NCI-H2107 treated with DMSO at 0.1 percent for 48 hours (cell line): ENCODE results near the gene CTXN1.
"Not testable (repeated sequence)": the region's sequence is repeated elsewhere in the genome, so short reads cannot be mapped to it uniquely, and the experiment has no call there.

Experiments used
- DNase-seq: peaks from one replicate; lab custom pipeline; 2025; ENCODE audit not compliant: unreplicated experiment; lab: John Stamatoyannopoulos, UW

CTXN1 gene

DNA sequence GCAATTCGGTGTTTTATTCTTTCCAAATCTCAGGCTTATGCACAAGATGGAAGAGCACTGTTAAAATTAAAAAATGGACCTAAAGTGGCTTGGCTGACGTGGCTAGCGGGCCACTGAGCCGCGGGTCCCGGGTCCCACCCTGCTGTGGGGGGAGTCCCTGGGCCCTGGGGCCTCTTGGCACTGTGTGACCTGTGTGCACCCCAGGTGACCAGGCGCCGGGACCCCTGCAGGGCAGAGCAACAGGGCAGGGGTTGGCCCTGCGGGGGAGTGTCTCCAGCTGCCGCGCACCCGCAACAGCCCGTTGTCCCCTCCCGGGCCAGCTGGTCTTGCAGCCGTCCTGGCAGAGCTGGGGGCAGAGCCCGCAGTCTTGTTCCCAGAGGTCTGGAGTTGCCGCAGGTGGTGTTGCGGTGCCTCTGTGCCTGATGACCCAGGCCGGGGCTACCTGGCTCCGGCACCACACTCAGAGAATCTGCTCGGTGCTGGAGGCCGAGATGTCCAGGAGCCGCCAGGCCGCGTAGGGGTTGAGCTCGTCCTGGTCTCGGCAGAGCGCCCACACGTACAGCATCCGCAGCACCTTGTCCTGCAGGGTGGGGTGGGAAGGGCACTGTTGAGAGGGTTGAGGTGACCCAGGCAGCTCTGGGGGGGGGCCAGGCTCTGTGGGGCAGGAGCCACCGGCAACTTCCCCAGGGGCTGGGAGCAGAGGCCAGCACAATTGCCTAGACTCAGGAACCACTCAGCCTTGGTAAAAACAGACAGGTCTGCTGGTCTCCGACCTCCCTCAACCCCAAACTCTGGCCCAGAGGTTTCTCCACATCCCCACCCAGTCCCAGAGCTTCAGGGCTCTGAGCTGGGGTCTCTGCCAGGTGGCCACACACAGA lies 1.0 kb upstream of the CTXN1 start:
- no peak for DNase-seq

DNA sequence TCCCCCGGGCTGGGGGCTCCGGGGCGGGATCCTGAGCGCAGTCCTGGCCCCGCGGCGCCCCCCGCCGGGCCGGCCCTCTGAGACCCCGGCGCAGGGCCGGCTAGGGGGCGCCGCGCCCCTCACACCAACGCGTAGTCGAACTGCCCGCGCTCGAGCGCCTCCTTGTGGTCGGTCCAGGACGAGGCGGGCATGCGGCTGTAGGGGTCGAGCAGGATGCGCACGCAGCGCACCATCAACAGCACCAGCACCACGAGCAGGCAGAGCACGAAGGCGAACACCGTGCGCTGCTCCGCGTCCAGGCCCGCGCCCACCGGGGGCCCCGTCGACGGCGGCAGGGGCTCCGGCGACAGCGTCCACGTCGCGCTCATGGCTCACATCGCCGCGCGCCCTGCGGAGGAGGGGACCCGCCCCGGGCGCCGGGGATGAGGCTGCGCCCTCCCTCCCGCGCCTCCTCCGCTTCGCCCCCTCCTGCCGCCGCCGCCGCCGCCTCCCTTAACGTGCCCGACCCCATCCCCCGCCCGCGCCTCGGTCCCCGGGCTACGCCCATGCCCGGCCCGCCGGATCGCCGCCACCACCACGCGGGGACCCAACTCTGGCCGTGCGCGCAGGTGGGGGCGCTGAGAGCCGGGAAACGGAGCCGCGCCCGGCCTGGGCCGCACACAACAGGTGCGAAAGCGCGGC lies 624 bp downstream of the CTXN1 start:
- no peak for DNase-seq

DNA sequence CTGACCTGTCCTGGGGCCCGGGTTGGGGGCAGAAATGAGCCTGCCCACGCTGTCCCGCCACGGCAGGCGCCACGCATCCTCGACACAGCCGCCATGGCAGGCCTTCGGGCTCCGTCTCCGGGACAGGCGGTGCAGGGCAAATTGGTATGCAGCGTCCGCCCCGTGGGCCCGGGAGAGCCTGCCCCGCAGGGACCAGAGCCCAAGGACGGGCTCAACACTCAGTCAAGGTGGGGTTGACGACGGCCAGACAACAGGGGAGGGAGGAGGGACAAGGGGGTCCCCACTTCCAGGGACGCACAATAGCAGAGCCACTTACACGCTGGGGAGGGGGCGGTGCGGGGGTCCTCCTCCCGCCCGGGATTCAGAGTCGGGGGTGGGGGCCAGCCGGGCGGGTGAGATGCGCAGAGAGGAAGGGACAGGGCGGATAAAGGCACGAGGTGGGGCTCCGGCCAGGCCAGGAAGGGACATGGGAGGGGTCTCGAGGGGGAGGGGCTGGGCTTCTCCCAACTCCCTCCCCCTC lies 1.2 kb downstream of the CTXN1 start:
- DNase-seq: no peak

DNA sequence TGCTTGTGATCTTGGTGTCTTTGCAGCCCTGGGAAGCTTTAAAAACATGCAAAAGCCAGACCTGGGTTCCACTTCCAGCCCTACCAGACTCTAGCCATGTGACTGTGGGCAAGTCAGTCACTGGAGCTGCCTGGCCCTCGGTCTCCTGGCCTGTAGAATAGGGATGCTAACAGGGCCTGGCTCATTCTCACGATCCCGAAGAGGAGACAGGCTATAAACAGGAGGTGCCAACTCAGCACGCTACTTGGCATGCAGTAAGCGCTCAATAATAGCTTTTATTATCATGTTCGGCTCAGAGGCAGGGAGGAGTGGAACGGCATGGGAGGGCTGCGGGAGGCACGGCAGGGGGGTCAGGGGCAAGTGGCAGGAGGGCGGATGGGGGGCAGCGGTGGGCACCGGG lies 1.7 kb downstream of the CTXN1 start:
- no peak for DNase-seq

DNA sequence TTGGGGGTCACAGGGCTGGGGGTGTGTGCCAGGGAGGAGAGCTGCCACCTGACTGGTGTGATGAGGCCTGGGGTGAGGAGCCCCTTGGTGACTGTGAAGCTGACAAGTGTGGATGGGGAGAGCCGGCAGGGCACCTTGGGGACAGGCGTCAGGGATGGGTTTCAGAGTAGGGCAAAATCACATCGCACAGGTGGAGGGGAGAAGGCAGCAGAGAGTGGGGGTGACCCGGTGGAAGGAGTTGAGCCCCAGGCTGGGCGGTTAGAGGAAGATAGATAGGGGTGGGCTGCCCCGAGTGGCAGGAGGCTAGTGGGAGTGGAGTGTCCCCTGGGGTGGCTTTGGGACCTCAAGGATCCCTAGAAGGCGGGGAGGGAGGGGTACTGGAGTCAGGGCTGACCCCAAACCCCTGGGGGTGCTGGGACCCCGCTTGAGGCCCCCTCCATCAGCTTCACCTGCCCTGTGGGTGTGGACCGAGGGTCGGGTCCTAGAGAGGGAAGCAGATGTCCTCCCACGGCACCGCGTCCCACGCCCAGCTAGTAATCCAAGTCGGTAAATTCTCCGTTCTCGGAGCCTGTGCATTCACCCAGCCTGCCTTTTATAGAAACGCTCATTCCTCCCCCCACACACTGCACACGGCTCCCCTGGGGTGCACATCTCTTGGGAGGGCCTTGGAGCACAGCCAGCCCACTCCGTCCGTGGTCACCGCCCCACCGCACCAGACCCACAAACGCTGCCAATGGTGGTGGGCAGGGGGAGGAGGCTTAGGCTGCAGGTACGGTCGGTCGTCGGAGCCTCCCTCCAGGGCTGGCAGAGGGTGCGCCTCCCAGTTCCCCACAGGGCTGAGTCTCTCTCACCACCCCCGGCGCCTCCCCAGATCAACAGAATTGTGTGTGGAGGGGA lies 2.4 kb downstream of the CTXN1 start:
- no peak for DNase-seq

DNA sequence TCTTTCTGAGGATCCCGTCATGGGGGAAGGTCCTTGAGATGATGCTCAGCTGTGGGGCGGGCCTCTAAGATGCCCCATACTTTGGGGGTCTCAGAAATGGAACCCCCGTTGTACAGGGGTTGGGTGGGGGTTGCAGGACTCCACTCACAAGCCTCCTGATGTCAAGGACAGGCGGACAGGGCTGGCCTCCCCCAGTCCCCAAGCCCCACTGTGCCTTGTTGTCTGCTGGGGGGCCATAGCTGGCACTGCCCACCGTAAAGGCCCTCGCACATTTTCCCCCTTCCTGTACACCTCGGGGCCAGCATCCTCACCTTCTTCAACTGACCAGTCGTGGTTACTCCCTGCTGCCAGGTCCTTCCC lies 3.1 kb downstream of the CTXN1 start:
- no peak for DNase-seq

DNA sequence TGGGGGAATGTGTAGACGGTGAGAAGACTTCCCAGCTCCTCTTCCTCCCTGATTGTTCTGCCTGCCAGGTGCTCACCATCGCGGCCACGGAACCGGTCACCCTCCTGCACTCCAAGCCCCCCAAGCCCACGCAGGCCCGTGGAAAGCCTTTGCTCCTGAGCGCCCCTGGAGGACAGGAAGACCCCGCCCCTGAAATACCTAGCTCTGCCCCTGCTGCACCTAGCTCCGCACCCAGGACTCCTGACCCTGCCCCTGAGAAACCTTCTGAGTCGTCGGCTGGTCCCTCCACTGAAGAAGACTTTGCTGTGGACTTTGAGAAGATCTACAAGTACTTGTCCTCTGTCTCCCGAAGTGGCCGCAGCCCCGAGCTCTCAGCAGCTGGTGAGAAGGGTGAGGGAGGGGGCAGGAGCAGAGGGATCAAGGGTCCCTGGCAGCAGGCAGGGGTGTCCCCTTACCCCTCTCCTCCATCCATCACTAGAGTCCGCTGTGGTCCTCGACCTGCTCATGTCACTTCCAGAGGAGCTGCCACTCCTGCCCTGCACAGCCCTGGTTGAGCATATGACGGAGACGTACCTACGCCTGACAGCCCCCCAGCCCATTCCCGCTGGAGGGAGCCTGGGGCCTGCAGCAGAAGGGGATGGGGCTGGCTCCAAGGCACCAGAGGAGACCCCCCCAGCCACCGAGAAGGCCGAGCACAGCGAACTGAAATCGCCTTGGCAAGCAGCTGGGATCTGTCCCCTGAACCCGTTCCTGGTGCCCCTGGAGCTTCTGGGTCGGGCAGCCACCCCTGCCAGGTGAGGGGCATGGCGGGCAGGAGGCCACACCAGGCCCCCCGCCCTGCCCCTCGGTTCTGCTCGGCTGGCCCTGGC lies 3.7 kb downstream of the CTXN1 start:
- DNase-seq: no peak

DNA sequence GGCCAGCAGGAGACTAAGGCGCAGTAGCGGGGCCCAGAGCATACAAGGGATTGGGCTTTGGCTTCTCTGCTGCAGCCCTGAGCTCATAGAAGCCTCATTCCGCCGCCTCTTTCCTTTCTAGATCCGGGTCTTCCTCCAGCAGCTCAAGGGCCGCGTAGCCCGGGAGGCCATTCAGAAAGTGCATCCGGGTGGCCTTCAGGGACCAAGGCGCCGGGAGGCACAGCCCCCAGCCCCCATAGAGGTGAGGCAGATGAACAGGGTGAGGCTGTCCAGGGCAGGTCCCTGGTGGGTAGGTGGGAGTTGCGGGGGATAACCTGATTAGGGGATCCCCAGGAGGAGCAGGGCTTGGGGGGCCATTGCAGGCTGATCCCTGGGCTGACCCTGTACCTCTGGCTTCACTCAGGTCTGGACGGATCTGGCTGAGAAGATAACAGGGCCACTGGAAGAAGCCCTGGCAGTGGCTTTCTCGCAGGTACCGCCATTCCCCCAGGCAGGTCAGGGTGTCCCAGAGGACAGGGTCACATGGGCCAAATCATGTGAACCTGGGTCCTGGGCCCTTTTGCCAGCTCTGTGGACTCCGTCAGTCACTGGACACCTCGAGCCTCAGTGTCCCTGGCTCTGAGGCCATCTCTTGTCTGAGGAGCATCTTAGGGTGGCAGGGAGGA lies 4.5 kb downstream of the CTXN1 start:
- DNase-seq: no peak

DNA sequence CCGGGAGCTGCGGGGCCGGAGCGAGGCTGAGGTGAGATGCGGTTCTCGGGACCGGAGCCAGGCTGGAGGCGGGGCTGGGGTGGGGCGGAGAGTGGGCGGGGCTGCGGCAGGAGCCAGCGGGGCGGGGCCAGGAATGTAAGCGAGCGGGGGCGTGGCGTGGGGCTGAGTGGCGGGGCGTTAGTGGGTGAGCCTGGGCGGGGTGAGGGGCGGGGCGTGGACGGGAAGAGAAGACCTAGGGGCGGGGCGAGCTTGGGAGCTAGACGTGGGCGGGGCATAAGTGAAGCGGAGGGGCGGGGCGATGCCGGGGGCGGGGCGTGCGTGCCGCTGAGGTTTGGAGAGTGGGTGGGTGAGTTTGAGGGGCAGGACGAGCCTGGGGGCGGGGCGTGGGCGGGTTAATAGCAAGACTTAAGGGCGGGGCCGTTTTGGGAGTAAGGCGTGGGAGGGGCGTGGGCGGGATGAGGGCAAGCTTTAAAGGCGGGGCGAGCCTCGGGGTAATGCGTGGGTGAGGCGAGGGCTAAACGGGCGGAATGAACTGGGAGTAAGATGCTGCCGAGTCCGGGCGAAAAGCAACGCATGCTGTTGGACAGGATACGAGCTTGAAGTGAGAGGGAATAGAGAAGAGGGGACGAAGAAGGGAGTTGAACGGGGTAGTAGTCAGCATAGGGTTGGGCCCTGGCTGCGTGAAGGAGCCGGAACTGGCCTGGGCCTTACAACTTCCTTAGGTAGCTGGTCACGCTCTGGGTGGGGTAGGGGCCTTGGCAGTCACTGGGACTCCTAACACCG lies 5.2 kb downstream of the CTXN1 start:
- DNase-seq: peak; percentile 76

DNA sequence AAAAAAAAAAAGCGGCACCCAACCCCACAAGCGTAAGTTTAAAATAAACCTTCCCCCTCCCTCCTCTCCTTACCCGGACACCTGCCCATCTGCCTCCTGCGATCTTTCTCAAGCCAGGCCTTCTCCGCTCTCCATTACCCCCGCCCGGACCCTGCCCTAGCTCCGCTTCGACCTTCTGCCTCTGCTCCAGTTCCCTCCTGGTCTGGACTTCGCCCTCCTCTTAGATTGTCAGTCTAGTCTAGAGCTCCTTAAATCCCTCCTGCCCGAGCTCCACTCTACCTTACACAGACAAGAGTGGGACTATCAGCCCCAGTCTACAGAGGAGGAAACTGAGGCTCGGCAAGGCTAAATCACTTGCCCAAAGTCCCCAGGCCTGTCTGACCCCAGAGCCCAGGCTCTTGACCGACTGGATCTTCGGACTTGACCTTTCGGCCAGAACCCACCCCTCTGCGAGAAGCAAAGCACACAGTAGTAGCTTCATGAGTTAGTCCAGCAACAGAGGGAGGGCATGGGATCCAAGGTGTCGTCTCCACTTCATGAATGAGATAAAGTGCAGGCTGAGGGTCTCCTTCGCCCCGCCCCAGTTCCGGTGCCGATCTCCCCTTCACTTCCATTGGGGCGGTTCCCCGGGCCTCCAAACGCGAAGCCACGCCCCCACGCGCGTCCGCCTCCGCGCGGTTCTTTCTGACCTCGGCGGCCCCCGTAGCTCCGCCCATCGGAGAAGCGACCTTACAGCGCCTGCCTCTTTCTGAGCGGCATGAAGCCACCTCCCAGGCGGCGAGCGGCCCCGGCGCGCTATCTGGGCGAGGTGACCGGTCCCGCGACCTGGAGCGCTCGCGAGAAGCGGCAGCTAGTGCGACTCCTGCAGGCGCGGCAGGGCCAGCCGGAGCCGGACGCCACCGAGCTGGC lies 6.1 kb downstream of the CTXN1 start, which contains the start of gene SNAPC2:
TSS of gene SNAPC2 (plus strand) at position 729 of the 909 bp plus-strand sequence. CDS start at position 758, 29 bp downstream.
- DNase-seq: peak; percentile 43

DNA sequence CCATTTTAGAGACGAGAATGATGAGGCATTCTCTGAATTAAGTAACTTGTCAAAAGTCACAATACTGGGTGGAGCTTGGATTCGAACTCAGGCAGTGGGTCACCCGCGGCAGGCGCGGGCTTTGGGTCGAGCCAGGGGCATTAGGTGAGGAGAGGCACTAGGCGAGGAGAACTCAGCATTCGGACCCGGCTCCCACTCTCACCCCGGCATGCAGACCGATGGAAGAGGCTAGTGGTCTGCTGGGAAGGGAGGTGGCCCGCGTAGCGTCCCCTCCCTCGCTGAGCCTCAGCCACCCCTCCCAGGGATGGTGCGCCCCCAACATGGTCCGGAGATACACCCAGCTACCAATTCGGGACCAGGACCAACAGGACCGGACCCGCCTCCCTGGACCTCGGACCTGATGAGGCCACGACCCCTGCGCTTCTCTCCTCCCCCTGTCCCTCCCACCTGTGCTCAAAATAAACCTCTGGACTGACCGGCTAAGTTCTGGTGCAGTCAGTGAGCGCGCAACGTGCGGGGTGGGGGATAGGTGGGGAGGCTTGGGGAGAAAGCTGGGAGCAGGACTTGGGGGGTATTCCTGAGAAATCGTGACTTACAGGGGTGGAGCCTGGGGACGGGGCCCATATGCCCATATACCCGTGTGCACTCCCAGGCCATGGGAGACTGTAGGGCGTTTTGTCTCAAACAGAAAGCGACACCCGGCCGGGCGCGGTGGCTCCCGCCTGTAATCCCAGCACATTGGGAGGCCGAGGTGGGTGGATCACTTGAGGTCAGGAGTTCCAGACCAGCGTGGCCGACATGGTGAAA lies 7.1 kb downstream of the CTXN1 start:
- no peak for DNase-seq

DNA sequence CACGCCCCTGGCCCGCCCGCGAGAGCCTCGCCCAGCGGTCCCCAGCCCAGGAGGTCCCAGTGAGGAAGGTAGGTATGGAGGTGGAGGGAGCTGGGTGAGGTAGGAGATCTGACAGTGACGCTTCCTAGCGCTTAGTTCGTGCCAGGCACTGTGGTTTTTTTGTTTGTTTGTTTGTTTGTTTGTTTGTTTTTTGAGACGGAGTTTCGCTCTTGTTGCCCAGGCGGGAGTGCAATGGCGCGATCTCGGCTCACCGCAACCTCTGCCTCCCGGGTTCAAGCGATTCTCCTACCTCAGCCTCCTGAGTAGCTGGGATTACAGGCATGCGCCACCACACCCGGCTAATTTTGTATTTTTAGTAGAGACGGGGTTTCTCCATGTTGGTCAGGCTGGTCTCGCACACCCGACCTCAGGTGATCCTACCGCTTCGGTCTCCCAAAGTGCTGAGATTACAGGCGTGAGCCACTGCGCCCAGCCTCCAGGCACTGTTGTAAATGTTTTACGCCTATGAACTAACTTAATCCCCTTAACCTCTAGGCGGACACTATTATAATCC lies 7.8 kb downstream of the CTXN1 start:
- DNase-seq: not testable (repeated sequence)

DNA sequence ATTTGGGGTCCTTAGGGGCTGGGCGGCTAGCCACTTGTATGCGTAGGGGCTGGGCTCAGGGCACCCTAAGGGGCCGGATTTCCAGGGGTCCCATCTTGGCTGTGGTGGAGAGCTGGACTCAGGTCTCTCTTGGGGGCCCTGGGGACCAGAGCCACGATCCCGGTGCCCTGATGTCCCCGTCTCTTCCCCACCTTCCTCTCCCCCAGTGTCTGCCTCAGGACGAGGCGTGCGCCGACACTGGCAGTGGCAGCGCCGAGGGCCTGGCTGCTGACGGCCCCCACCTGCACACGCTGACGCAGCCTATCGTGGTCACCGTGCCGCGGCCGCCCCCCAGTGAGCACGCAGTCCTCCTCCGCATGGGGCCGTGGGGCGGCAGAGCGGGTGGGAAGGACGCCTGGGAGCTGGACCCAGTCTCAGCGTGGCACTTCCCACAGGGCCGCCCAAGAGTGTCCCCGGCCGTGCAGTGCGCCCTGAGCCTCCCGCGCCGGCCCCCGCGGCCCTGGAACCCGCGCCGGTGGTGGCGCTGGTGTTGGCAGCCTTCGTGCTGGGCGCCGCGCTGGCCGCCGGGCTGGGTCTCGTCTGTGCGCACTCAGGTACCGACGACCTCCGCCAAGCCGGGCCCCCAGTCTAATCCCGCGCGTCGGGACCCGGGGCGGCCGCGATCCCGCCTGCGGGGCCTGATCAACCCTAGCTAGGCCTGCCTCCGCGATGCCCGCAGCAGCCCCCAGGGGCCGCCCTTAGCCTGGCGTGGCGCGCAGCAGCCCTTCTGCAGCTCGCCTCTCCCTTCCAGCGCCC lies 8.5 kb downstream of the CTXN1 start:
- DNase-seq: no peak

DNA sequence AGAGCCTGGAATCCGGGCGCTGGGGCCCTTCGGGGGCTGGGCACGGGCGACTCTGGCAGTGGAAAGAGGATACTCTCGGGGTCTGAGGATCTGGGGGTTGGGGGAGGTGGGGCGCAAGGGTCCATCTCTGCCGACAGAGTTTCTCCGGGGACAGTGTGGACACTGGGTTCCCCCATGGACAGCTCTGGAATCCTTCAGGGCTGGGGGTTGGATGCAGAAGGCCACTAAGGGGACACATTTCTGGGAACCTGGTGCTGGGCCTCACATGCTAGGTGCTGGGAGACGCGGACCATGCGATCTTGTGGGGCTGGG lies 9.0 kb downstream of the CTXN1 start:
- no peak for DNase-seq

DNA sequence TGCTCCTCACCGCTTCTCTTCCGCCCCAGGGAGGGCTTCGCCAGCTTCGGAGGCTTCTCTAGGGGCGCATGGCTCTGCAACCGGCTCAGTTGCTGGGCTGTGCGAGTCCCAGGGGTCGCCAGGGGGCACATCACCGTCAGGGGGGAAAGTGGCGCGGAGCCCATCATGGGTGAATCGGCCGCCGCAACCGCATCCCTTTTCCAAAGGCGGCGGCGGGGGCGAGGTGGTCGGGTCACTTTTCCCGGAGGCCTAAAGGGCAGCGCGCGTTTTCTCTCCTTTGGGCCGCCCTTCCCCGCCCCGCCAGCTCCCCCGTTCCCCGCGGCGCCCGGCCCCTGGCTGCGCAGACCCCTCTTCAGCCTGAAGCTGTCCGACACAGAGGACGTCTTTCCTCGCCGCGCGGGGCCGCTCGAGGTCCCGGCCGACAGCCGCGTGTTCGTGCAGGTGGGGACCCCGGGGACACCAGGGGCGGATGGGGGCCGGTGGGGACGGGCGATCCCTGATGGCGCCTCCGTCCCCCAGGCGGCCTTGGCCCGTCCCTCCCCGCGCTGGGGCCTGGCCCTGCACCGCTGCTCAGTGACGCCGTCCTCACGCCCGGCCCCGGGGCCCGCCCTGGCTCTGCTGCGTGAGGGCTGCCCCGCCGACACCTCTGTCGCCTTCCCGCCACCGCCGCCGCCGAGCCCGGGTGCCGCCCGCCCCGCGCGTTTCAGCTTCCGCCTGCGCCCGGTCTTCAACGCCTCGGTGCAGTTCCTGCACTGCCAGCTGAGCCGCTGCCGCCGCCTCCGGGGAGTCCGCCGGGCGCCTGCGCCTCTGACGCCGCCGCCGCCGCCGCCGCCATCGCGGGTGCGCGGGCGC lies 9.6 kb downstream of the CTXN1 start:
- DNase-seq: no peak
